ENCODE data around the gene UST. TPM values are rescaled to one million over a fixed set of nuclear protein-coding genes. Genes with fewer than 3 reads are reported as not detected.

UST gene
- total RNA-seq, 1 experiment from 2014 or later = 32.1 TPM

DNA sequence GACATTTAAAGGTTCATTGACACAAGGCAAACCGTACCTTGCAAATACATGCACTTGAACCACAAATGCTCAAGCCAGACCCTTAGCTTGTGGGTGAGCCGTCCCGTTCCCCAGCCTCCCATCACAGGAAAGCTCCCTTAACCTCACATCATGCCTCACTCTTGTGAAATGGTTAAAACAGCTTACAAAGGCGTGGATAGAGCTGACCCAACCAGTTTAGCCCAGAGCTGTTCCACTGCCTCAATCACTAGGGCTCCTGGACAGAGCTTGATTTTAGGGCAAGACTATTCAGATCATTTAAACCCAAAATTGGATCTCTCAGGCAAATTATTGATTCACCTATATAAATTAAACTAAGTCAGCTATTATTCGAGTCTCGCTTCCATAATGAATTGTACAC is 341.1 kb downstream of the UST start:
- H3K9me3 Mint-ChIP-seq = no peaks in the 10 kb centered on the region
- no peak overlapping the region for H3K4me3 Mint-ChIP-seq
- H3K36me3 Mint-ChIP-seq = no peaks in the 10 kb centered on the region
- CTCF ChIA-PET = interaction anchor here (3.0 kb wide), 1 partner anchor 344 kb away, joined by 15 read pairs; no protein-coding TSS in a partner anchor
- no peaks in the 10 kb centered on the region for H3K4me1 Mint-ChIP-seq
- TF ChIP-seq NFATC4 (CRISPR knock-in tag; IDR thresholded peaks at IDR 0.05) (no peak), PRRX2 (CRISPR knock-in tag; IDR thresholded peaks at IDR 0.05) (no peak), NR3C1 (CRISPR knock-in tag; conservative IDR thresholded peaks at IDR 0.05; ENCODE audit: low read depth) (no peak), FOXJ3 (CRISPR knock-in tag; IDR thresholded peaks at IDR 0.05; ENCODE audit: borderline replicate concordance) (no peak), ZNF416 (CRISPR knock-in tag; IDR thresholded peaks at IDR 0.05) (no peak), RELA (CRISPR knock-in tag; IDR thresholded peaks at IDR 0.05; ENCODE audit: borderline replicate concordance) (no peak), SMAD3 (CRISPR knock-in tag; IDR thresholded peaks at IDR 0.05; ENCODE audit: borderline replicate concordance) (no peak)
- TF ChIP-seq, protein P1, sequence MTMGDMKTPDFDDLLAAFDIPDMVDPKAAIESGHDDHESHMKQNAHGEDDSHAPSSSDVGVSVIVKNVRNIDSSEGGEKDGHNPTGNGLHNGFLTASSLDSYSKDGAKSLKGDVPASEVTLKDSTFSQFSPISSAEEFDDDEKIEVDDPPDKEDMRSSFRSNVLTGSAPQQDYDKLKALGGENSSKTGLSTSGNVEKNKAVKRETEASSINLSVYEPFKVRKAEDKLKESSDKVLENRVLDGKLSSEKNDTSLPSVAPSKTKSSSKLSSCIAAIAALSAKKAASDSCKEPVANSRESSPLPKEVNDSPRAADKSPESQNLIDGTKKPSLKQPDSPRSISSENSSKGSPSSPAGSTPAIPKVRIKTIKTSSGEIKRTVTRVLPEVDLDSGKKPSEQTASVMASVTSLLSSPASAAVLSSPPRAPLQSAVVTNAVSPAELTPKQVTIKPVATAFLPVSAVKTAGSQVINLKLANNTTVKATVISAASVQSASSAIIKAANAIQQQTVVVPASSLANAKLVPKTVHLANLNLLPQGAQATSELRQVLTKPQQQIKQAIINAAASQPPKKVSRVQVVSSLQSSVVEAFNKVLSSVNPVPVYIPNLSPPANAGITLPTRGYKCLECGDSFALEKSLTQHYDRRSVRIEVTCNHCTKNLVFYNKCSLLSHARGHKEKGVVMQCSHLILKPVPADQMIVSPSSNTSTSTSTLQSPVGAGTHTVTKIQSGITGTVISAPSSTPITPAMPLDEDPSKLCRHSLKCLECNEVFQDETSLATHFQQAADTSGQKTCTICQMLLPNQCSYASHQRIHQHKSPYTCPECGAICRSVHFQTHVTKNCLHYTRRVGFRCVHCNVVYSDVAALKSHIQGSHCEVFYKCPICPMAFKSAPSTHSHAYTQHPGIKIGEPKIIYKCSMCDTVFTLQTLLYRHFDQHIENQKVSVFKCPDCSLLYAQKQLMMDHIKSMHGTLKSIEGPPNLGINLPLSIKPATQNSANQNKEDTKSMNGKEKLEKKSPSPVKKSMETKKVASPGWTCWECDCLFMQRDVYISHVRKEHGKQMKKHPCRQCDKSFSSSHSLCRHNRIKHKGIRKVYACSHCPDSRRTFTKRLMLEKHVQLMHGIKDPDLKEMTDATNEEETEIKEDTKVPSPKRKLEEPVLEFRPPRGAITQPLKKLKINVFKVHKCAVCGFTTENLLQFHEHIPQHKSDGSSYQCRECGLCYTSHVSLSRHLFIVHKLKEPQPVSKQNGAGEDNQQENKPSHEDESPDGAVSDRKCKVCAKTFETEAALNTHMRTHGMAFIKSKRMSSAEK (CRISPR knock-in tag; IDR thresholded peaks at IDR 0.05; ENCODE audit: borderline replicate concordance) = no peak
- ATAC-seq (no peak), DNase-seq (ENCODE audit: low spot score) (no peak)
- POLR2A ChIA-PET = no interaction called here
- no peaks in the 10 kb centered on the region for H3K27me3 Mint-ChIP-seq (ENCODE audit: low read depth)
- no peak overlapping the region for H3K27ac Mint-ChIP-seq

DNA sequence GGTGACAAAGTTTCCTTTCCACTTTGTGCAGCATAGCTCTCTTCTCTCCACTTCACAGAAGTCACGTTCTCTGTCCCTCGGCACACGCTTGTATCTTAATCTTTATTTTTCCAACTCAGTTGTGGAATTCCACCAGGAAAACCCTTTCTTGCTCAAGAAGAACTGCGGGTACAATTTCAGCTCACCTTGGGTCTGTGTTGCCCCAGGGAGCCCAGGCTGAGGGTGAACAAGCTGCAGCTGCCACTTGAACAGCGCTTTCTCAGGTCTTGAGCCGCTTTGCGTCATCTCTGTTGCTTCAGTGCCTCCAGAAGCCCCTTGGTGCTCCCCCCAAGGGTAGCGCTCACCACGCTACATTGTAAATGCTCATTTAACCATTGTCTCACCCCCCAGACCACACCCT is 341.5 kb downstream of the UST start:
- no peaks in the 10 kb centered on the region for H3K9me3 Mint-ChIP-seq
- ATAC-seq = no peak
- ChIA-PET POLR2A (no interaction called here), CTCF (interaction anchor here (3.0 kb wide), 1 partner anchor 344 kb away, joined by 15 read pairs; no protein-coding TSS in a partner anchor)
- H3K4me1 Mint-ChIP-seq = no peaks in the 10 kb centered on the region; the same call in 1 of the 2 replicates
- H3K27ac Mint-ChIP-seq = peak overlapping the region; percentile 15; the same call in 1 of the 2 replicates
- H3K36me3 Mint-ChIP-seq = no peaks in the 10 kb centered on the region
- TF ChIP-seq, protein P2, sequence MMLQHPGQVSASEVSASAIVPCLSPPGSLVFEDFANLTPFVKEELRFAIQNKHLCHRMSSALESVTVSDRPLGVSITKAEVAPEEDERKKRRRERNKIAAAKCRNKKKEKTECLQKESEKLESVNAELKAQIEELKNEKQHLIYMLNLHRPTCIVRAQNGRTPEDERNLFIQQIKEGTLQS (CRISPR knock-in tag; conservative IDR thresholded peaks at IDR 0.05) = no peak
- TF ChIP-seq CREB1 (CRISPR knock-in tag; IDR thresholded peaks at IDR 0.05) (no peak), SOX15 (CRISPR knock-in tag; IDR thresholded peaks at IDR 0.05) (no peak), IRF2 (CRISPR knock-in tag; IDR thresholded peaks at IDR 0.05; ENCODE audit: borderline replicate concordance, low read depth) (no peak), FOXJ3 (CRISPR knock-in tag; IDR thresholded peaks at IDR 0.05; ENCODE audit: borderline replicate concordance) (no peak), ATF1 (CRISPR knock-in tag; IDR thresholded peaks at IDR 0.05) (no peak), ZNF121 (CRISPR knock-in tag; IDR thresholded peaks at IDR 0.05) (no peak)
- TF ChIP-seq, protein P3, sequence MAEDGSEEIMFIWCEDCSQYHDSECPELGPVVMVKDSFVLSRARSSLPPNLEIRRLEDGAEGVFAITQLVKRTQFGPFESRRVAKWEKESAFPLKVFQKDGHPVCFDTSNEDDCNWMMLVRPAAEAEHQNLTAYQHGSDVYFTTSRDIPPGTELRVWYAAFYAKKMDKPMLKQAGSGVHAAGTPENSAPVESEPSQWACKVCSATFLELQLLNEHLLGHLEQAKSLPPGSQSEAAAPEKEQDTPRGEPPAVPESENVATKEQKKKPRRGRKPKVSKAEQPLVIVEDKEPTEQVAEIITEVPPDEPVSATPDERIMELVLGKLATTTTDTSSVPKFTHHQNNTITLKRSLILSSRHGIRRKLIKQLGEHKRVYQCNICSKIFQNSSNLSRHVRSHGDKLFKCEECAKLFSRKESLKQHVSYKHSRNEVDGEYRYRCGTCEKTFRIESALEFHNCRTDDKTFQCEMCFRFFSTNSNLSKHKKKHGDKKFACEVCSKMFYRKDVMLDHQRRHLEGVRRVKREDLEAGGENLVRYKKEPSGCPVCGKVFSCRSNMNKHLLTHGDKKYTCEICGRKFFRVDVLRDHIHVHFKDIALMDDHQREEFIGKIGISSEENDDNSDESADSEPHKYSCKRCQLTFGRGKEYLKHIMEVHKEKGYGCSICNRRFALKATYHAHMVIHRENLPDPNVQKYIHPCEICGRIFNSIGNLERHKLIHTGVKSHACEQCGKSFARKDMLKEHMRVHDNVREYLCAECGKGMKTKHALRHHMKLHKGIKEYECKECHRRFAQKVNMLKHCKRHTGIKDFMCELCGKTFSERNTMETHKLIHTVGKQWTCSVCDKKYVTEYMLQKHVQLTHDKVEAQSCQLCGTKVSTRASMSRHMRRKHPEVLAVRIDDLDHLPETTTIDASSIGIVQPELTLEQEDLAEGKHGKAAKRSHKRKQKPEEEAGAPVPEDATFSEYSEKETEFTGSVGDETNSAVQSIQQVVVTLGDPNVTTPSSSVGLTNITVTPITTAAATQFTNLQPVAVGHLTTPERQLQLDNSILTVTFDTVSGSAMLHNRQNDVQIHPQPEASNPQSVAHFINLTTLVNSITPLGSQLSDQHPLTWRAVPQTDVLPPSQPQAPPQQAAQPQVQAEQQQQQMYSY (CRISPR knock-in tag; IDR thresholded peaks at IDR 0.05) = no peak
- TF ChIP-seq, protein P4, sequence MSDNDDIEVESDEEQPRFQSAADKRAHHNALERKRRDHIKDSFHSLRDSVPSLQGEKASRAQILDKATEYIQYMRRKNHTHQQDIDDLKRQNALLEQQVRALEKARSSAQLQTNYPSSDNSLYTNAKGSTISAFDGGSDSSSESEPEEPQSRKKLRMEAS (CRISPR knock-in tag; IDR thresholded peaks at IDR 0.05) = no peak
- TF ChIP-seq, protein P5, sequence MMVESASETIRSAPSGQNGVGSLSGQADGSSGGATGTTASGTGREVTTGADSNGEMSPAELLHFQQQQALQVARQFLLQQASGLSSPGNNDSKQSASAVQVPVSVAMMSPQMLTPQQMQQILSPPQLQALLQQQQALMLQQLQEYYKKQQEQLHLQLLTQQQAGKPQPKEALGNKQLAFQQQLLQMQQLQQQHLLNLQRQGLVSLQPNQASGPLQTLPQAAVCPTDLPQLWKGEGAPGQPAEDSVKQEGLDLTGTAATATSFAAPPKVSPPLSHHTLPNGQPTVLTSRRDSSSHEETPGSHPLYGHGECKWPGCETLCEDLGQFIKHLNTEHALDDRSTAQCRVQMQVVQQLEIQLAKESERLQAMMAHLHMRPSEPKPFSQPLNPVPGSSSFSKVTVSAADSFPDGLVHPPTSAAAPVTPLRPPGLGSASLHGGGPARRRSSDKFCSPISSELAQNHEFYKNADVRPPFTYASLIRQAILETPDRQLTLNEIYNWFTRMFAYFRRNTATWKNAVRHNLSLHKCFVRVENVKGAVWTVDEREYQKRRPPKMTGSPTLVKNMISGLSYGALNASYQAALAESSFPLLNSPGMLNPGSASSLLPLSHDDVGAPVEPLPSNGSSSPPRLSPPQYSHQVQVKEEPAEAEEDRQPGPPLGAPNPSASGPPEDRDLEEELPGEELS (CRISPR knock-in tag; IDR thresholded peaks at IDR 0.05) = no peak
- no peak for DNase-seq (ENCODE audit: low spot score)
- H3K4me3 Mint-ChIP-seq = no peak overlapping the region
- H3K27me3 Mint-ChIP-seq (ENCODE audit: low read depth) = no peaks in the 10 kb centered on the region

Measured in WTC11 (cell line).